ENCODE results near the gene RAD51AP2.

- TF ChIP-seq POLR2A (IDR thresholded peaks at IDR 0.05), result no peak
- TF ChIP-seq CTCF (IDR thresholded peaks at IDR 0.05), result no peak
These were observed 43.0 kb downstream of the RAD51AP2 start for GRCh38 chr2:17475286-17475685.

Measured in heart left ventricle (tissue), 13 donors.